HG02798 (cell line): ENCODE measurements around the gene LIPI.
"Not testable (repeated sequence)": the region's sequence is repeated elsewhere in the genome, so short reads cannot be mapped to it uniquely, and the experiment has no call there.

ENCODE experiments used
- ATAC-seq: cut with Tn5 transposase; IDR thresholded peaks from one replicate; pipeline ENCODE4 v1.9.1; 2021; ENCODE audit warnings: mild to moderate bottlenecking; ENCODE audit not compliant: unreplicated experiment, poor library complexity

Gene LIPI

DNA sequence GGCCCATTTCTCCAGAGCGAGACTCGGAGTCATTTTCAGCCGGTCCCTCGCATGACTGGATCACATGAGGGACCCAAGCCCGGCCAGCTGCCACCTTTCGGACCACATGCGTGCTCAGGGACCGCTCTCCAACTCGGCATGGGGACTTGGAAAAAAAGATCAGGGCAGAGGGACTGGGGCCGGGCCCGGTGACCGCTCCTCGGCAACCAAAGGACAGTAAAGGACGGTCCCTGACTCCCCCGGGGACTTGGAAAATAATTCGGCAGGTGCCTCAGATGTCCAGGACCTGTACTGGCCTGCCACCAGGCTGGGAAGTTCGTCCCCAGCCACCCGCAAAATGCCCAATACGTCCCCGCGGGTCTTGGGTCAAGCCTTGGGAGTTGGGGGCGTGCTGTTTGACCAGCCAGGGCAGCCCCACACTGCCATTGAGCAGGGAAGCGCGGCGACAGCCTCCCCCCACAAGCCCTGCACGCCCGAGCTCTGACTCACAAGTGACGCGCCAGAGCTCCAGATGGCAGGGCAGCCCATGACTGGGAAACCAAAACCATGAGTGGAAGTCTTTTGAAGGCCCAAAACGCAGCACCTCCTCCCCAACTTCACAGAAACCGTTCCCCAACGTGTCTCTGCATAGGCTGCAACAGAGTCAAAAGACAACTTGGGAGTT, 134.5 kb downstream of the LIPI start:
- ATAC-seq, result peak; percentile 95

GRCh38 chr21:14075346-14076142, 135.2 kb downstream of the LIPI start:
- ATAC-seq, result no peak

DNA sequence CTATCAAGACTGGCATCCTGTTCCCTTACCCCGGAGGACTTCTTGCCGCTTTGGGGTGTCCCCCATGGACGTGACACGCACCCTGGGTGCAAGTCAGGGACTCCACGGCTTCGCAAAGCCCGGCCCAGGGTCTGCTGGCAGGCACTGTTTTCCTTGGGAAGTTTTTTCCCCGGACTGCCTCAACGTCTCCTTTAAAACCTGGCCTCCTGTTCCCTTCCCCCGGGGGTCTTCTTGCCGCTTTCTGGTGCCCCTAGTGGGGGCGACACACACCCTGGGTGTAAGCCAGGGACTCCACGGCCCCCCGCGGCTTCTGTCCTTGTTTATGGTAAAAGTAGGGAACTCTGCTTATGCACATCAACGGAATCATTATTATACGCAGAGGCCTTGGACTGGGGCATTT, 136.6 kb downstream of the LIPI start:
- ATAC-seq, result no peak

- no peak for ATAC-seq
Observed at GRCh38 chr21:14073615-14074014, 137.1 kb downstream of the LIPI start.

GRCh38 chr21:14072761-14073535, 137.8 kb downstream of the LIPI start:
- no peak for ATAC-seq

DNA sequence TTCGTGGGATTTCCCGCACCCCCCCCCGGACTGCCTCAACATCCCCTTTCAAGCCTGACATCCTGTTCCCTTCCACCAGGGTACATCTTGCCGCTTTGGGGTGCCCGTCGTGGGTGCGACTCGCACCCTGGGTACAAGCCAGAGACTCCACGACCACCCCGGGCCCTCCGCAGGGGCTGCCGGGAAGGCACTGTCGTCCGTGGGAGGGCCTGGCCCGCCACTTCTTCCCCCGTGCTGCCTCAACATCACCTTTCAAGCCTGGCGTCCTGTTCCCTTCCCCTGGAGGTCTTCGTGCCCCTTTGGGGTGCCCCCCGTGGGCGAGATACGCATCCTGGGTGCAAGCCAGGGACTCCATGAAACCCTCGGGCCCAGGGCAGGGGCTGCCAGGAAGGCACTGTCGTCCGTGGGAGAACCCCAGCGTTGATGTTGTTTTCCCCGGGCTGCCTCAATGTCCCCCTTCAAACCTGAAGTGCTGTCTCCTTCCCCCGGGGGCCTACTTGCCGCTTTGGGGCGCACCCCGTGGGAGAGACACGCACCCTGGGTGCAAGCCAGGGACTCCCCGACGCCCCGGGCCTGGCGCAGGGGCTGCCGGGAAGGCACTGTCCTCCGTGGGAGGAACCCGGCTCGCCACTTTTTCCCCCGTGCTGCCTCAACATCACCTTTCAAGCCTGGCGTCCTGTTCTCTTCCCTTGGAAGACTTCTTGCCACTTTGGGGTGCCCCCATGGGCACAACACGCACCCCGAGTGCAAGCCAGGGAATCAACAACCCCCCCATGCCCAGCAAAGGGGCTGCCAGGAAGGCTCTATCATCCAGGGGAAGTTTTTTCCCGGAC, 138.6 kb downstream of the LIPI start:
- ATAC-seq, result no peak

GRCh38 chr21:14070968-14071367, 139.8 kb downstream of the LIPI start:
- ATAC-seq, result no peak

- ATAC-seq, result no peak
Observed at GRCh38 chr21:14070049-14070893, 140.5 kb downstream of the LIPI start.

DNA sequence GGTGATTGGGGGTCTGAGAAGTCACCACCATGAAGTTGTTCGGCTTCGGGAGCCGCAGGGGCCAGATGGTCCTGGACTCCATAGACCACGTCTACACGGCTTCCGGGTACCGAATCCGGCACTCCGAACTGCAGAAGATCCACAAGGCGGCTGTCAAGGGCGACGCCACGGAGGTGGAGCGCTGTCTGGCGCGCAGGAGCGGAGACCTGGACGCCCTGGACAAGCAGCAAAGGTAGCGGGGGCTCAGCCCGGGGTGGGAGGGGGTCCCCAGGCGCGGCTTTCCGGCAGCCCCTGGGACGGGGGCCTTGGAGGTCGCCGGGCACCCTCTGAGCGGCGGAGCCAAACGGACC, 146.5 kb downstream of the LIPI start:
- no peak for ATAC-seq

- ATAC-seq, result not testable (repeated sequence)
Observed at GRCh38 chr21:14063620-14064295, 147.0 kb downstream of the LIPI start.

DNA sequence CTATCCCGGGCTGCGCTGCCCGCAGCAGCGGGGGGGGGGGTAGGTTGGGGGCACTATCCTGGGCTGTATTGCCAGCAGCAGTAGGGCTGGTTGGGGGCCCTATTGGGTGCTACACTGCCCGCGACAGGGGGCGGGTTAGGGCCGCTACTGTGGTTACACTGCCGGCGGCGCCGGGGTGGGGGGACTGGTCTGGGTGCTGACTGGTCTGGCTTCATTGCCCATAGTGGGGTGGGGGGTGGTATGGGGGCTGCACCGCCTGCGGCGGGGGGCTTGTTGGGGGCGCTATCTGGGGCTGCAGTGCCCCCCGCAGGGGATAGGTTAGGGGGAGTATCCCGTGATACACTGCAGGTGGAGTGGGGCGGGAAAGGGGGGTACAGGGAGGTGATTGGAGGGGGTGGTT, 148.1 kb downstream of the LIPI start:
- ATAC-seq, result not testable (repeated sequence)

- ATAC-seq, result not testable (repeated sequence)
Observed at GRCh38 chr21:14061820-14062219, 148.9 kb downstream of the LIPI start.

GRCh38 chr21:14058995-14059627, 151.6 kb downstream of the LIPI start:
- not testable (repeated sequence) for ATAC-seq
